GM12873 (cell line): ENCODE data around the gene NTM.

Experiments
- CTCF ChIP-seq: IDR thresholded peaks from 2 replicates; pipeline ENCODE4 v1.5.1; 2012; ENCODE audit warnings: low read depth, mild to moderate bottlenecking, moderate library complexity, low read length, control low read depth; ENCODE audit not compliant: insufficient read depth; ENCODE audit errors: missing control alignments

Gene NTM

GRCh38 chr11:131392528-131393255 lies 22.3 kb downstream of the NTM start:
- peak; percentile 11 for TF ChIP-seq CTCF

GRCh38 chr11:131393691-131394090 lies 23.3 kb downstream of the NTM start:
- TF ChIP-seq CTCF = no peak

GRCh38 chr11:131397675-131398074 lies 27.3 kb downstream of the NTM start:
- TF ChIP-seq CTCF = no peak

GRCh38 chr11:131402040-131402439 lies 31.6 kb downstream of the NTM start:
- no peak for TF ChIP-seq CTCF

- no peak for TF ChIP-seq CTCF
Measured at GRCh38 chr11:131404010-131404409, 33.6 kb downstream of the NTM start.

GRCh38 chr11:131408025-131408640 lies 37.7 kb downstream of the NTM start:
- TF ChIP-seq CTCF = peak; percentile 61

- TF ChIP-seq CTCF = no peak
Measured at GRCh38 chr11:131409345-131409744, 38.9 kb downstream of the NTM start.
